ENCODE measurements around the gene DOCK7. TPM values are rescaled to one million over a fixed set of nuclear protein-coding genes. Genes with fewer than 3 reads are reported as not detected.

The DOCK7 gene
- total and polyA plus RNA-seq, 2 of the 8 experiments (the other 6 are each of a cell fraction or from before 2014, with no cell fraction given), result 10.2 to 33.7 TPM

DNA sequence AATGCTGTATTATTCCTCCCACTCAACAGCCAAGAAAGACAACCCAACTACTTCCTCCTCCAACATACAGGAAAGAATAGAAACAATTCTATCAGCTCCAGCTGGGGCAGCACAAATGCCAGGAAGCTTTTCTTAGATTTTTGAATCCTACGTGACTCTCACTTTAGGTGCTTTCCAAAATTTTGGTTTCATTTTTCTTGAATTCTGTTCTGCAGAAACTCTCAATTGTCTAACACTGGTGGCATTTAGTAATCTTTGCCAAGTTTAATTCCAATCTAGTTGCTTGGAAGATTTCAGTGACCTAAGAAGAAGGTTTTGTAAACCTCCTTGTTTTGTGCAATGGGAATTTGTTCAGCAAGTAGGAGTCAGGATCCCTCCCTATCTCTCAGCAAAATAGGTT is 37.1 kb upstream of the DOCK7 start (continued):
- TF ChIP-seq NANOG (IDR thresholded peaks at IDR 0.05; ENCODE audit: insufficient read depth, low read depth, low read length, poor library complexity, severe bottlenecking), result no peak

Data from H1 (cell line).